Measurements from ENCODE around the gene TGFA.

DNA sequence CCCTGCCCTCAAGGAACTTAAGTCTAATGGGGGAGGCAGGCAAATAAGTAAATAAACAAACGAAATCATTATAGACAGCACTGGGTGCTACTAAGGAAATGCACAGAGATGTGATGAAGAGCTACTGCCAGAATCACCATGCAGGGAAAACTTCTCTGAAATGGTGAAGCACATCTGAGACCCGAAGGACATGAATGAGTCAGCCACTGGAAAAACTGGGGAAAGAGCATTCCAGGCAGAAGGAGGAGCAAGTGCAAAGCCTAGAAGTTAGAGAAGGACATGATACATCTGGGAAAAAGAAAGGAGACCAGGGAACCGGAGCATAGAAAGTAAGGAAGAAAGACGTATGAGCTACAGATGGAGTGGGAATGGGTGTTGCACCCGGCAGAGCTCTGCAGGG lies 56.8 kb downstream of the TGFA start:
- TF ChIP-seq, protein P1, sequence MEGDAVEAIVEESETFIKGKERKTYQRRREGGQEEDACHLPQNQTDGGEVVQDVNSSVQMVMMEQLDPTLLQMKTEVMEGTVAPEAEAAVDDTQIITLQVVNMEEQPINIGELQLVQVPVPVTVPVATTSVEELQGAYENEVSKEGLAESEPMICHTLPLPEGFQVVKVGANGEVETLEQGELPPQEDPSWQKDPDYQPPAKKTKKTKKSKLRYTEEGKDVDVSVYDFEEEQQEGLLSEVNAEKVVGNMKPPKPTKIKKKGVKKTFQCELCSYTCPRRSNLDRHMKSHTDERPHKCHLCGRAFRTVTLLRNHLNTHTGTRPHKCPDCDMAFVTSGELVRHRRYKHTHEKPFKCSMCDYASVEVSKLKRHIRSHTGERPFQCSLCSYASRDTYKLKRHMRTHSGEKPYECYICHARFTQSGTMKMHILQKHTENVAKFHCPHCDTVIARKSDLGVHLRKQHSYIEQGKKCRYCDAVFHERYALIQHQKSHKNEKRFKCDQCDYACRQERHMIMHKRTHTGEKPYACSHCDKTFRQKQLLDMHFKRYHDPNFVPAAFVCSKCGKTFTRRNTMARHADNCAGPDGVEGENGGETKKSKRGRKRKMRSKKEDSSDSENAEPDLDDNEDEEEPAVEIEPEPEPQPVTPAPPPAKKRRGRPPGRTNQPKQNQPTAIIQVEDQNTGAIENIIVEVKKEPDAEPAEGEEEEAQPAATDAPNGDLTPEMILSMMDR (conservative IDR thresholded peaks at IDR 0.05; ENCODE audit: low read length): no peak
- TF ChIP-seq EZH2phosphoT487 (IDR thresholded peaks at IDR 0.05; ENCODE audit: borderline replicate concordance): no peak
